ENCODE measurements around the gene ZNF140. TPM values are rescaled to one million over a fixed set of nuclear protein-coding genes. Genes with fewer than 3 reads are reported as not detected.

ZNF140 gene
- total RNA-seq, 1 experiment from 2014 or later: 21.7 TPM

DNA sequence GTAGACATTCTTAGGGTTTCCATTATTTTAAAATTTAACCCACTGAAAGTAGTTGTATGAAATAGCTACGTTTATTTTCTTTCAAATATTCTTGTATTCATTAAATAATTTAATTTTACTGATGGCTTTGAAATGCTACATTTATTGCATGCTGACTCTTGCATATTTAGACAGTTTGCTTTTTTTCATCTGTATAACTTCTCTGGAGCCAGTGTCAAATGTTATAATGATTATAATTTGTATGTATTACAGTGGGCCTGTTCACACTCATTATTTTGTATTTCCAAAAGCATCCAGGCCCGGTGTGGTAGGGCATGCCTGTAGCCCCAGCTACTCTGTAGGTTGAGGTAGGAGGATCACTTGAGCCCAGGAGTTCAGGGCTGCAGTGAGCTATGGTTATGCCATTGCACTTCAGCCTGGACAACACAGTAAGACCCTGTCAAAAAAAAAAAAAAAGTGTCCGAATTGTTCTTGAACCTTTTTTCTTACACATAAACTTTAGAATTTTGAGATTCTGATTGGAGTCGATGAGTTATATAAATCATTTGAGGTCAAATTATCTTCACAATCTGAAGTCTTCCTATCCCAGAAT, 42.5 kb upstream of the ZNF140 start:
- Mint-ChIP-seq H3K36me3 (ENCODE audit: insufficient read depth in 1 of 3, low read depth in 3 of 3) (peaks cover 42 to 61% (median 52%) of the 10 kb centered on the region in 3 experiments), H3K9me3 (peaks cover 63 to 81% of the 10 kb centered on the region in 2 experiments), H3K27ac (peak overlapping the region; percentile 72 to 100 (median 99); a peak in 1 of 7 replicates), H3K4me1 (no peaks in the 10 kb centered on the region; a peak in 1 of 4 replicates), H3K27me3 (ENCODE audit: low read depth) (peaks cover 17% of the 10 kb centered on the region), H3K4me3 (peak overlapping the region; percentile 85 to 97)
- no peak overlapping the region for H2BK20ac ChIP-seq (ENCODE audit: low read depth, low read length, poor library complexity, severe bottlenecking)
- no peak overlapping the region for H3K23ac ChIP-seq (ENCODE audit: insufficient read length, low read depth, low read length)
- peaks cover 30% of the 10 kb centered on the region for H3K9me3 ChIP-seq (ENCODE audit: control insufficient read depth, low read depth, low read length)
- DNase-seq: no peak
- H2AK5ac ChIP-seq (ENCODE audit: insufficient read length, low read length): no peak overlapping the region
- no peak overlapping the region for H3K27ac ChIP-seq (ENCODE audit: insufficient read length, low read depth, low read length)
- H3K27me3 ChIP-seq (ENCODE audit: insufficient read depth, low read length): no peaks in the 10 kb centered on the region
- no peak overlapping the region for H4K91ac ChIP-seq (ENCODE audit: insufficient read length, low read depth, low read length)
- no peak overlapping the region for H3K56ac ChIP-seq (ENCODE audit: insufficient read length, low read depth, low read length)
- H3K14ac ChIP-seq (ENCODE audit: insufficient read depth, low read length): no peak overlapping the region
- H3K4ac ChIP-seq (ENCODE audit: low read depth, low read length): no peak overlapping the region
- no peak overlapping the region for H4K5ac ChIP-seq (ENCODE audit: insufficient read length, low read depth, low read length)
- no peaks in the 10 kb centered on the region for H3K4me1 ChIP-seq (ENCODE audit: insufficient read depth, low read length)
- no peak overlapping the region for H4K8ac ChIP-seq (replicated peaks; ENCODE audit: insufficient read length, low read depth, low read length)
- H3K79me2 ChIP-seq (ENCODE audit: insufficient read depth, low read length): peaks cover 12% of the 10 kb centered on the region; the same call in 1 of the 2 replicates
- H2BK120ac ChIP-seq (ENCODE audit: low read depth, low read length, poor library complexity, severe bottlenecking): no peak overlapping the region
- H2BK12ac ChIP-seq (ENCODE audit: insufficient read length, low read depth, low read length): no peak overlapping the region
- no peaks in the 10 kb centered on the region for H3K79me1 ChIP-seq (ENCODE audit: insufficient read depth, low read depth, low read length, poor library complexity, severe bottlenecking)
- peak overlapping the region; percentile 34 for H3K4me2 ChIP-seq (ENCODE audit: insufficient read depth, insufficient read length, low read length)
- no peaks in the 10 kb centered on the region for H4K20me1 ChIP-seq (ENCODE audit: control insufficient read depth, insufficient read depth, insufficient read length)
- no CpG with 5 or more reads among the region's 4 CpGs for WGBS (ENCODE audit: extremely low coverage, insufficient read length, low lambda C conversion rate)
- no peak overlapping the region for H2AFZ ChIP-seq (ENCODE audit: low read length)
- H2BK5ac ChIP-seq (ENCODE audit: insufficient read length, low read length): no peak overlapping the region
- no peak overlapping the region for H3T11ph ChIP-seq (ENCODE audit: low read length)
- H2BK15ac ChIP-seq (ENCODE audit: low read depth, low read length): no peak overlapping the region
- no peak overlapping the region for H3K9ac ChIP-seq (ENCODE audit: extremely low read depth, insufficient read length, low read length)
- TF ChIP-seq, protein P1, sequence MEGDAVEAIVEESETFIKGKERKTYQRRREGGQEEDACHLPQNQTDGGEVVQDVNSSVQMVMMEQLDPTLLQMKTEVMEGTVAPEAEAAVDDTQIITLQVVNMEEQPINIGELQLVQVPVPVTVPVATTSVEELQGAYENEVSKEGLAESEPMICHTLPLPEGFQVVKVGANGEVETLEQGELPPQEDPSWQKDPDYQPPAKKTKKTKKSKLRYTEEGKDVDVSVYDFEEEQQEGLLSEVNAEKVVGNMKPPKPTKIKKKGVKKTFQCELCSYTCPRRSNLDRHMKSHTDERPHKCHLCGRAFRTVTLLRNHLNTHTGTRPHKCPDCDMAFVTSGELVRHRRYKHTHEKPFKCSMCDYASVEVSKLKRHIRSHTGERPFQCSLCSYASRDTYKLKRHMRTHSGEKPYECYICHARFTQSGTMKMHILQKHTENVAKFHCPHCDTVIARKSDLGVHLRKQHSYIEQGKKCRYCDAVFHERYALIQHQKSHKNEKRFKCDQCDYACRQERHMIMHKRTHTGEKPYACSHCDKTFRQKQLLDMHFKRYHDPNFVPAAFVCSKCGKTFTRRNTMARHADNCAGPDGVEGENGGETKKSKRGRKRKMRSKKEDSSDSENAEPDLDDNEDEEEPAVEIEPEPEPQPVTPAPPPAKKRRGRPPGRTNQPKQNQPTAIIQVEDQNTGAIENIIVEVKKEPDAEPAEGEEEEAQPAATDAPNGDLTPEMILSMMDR (conservative IDR thresholded peaks at IDR 0.05): no peak
- H3K23me2 ChIP-seq (ENCODE audit: insufficient read length, low read depth, low read length, poor library complexity, severe bottlenecking): no peaks in the 10 kb centered on the region
- no peak overlapping the region for H3K18ac ChIP-seq (ENCODE audit: insufficient read length, low read depth, low read length)

Measured in H9 (cell line).